HepG2 (cell line): Measurements from ENCODE around the gene MIEF2. TPM values are rescaled to one million over a fixed set of nuclear protein-coding genes. Genes with fewer than 3 reads are reported as not detected.
A peak's percentile ranks its signal among the peaks of the same experiment; 100 is the strongest.

ENCODE experiments used
- ATAC-seq: fragments of 200-7000 bp; cut with Tn5 transposase; 3 replicates; pipeline ENCODE4 v1.9.1; 2020; ENCODE audit warnings: mild to moderate bottlenecking, moderate library complexity
- BruUV-seq: library from RNA; stranded (reverse); fragments of 400-500 nt; replicated peaks from 2 replicates; lab custom pipeline; 2021; lab: Mats Ljungman, UMichigan
- CTCF ChIA-PET: fragments of 300-600 bp; formaldehyde crosslinking; extraction: SDS; loops from one replicate; lab custom pipeline; 2021; ENCODE audit warnings: low total read pairs, inconsistent platforms, low intra/inter-chr PET ratio; lab: Yijun Ruan, JAX
- POLR2A ChIA-PET: fragments of 350-600 bp; sonication (Branson Sonifier 250); formaldehyde crosslinking; loops from one replicate; lab custom pipeline; 2020; ENCODE audit warnings: antibody characterized with exemption, inconsistent platforms; lab: Yijun Ruan, JAX
- DNase-seq: peaks from one replicate; pipeline ENCODE4 v3.0.0-alpha.2; 2015; ENCODE audit warnings: low spot score
- FAIRE-seq: peaks from 3 replicates; lab custom pipeline; 2011; peaks lifted over from hg19 to GRCh38; lab: Jason Lieb, UNC
- H2AFZ ChIP-seq: one replicate; pipeline ENCODE4 v1.6.1; 2011; ENCODE audit warnings: low read length, inconsistent platforms
- H3K27ac ChIP-seq: fragments of 300-600 bp; 3 replicates; pipeline ENCODE4 v1.8.0; 2011; ENCODE audit warnings: mixed run types, mild to moderate bottlenecking, mixed read lengths, low read length, inconsistent platforms; ENCODE audit not compliant: insufficient read depth; ENCODE audit errors: extremely low read length
- H3K27me3 ChIP-seq, 2 experiments: fragments of 200-600 bp in 1 of 2; 2 replicates in 1 of 2; 3 replicates in 1 of 2; pipeline versions ENCODE4 v1.6.0 to v1.8.0; 2011; ENCODE audit warnings: low read length in 2 of 2, mild to moderate bottlenecking in 2 of 2, moderate library complexity in 2 of 2, inconsistent platforms in 1 of 2; ENCODE audit not compliant: insufficient read depth in 2 of 2, control insufficient read depth in 1 of 2
- H3K36me3 ChIP-seq, 2 experiments: fragments of 200-600 bp in 1 of 2; replicated peaks in 1 of 2; 2 replicates in 1 of 2; 3 replicates in 1 of 2; pipeline versions ENCODE4 v1.5.1 to v1.8.0; 2011; ENCODE audit warnings: low read length in 2 of 2, inconsistent platforms in 1 of 2; ENCODE audit not compliant: insufficient read depth in 2 of 2, control insufficient read depth in 1 of 2
- H3K4me1 ChIP-seq: 2 replicates; pipeline ENCODE4 v1.5.1; 2012; ENCODE audit warnings: low read length, inconsistent platforms; ENCODE audit not compliant: insufficient read depth
- H3K4me2 ChIP-seq: 2 replicates; pipeline ENCODE4 v1.6.0; 2011; ENCODE audit warnings: low read depth, low read length, inconsistent platforms
- H3K4me3 ChIP-seq, 3 experiments: fragments of 200-600 bp in 1 of 3; sonication (generic), shearing (Covaris generic) in 1 of 3; replicated peaks in 1 of 3; 2 replicates each; pipeline ENCODE4 v1.5.1; 2011 to 2016; ENCODE audit warnings: low read length in 3 of 3, inconsistent platforms in 2 of 3, low read depth in 2 of 3, mild to moderate bottlenecking in 2 of 3, control low read depth in 1 of 3, mixed read lengths in 1 of 3; ENCODE audit not compliant: insufficient read depth in 1 of 3
- H3K79me2 ChIP-seq: one replicate; pipeline ENCODE4 v1.6.1; 2011; ENCODE audit warnings: low read length, inconsistent platforms; ENCODE audit not compliant: insufficient read depth
- H3K9ac ChIP-seq: 2 replicates; pipeline ENCODE4 v1.6.0; 2011; ENCODE audit warnings: mild to moderate bottlenecking, low read depth, low read length, inconsistent platforms; ENCODE audit not compliant: insufficient read depth
- H3K9me3 ChIP-seq: 2 replicates; pipeline ENCODE4 v1.5.1; 2012; ENCODE audit warnings: mild to moderate bottlenecking, low read length
- H4K20me1 ChIP-seq: 2 replicates; pipeline ENCODE4 v1.6.0; 2011; ENCODE audit warnings: inconsistent platforms, mild to moderate bottlenecking, low read length, moderate library complexity; ENCODE audit not compliant: insufficient read depth
- CTCF ChIP-seq: sonication (generic); formaldehyde crosslinking; IDR thresholded peaks from 2 replicates; pipeline ENCODE4 v1.5.0; 2020; ENCODE audit warnings: mild to moderate bottlenecking, missing genetic modification reagents, moderate library complexity
- HMGA1 ChIP-seq: sonication (generic); formaldehyde crosslinking; conservative IDR thresholded peaks from 2 replicates; pipeline ENCODE4 v1.4.0; 2020; ENCODE audit warnings: missing genetic modification reagents
- SMC3 ChIP-seq: IDR thresholded peaks from 2 replicates; pipeline ENCODE4 v1.6.1; 2011; ENCODE audit warnings: low read length, improper control_type of control experiment
- STAG1 ChIP-seq: sonication (generic); formaldehyde crosslinking; IDR thresholded peaks from 2 replicates; pipeline ENCODE4 v1.4.0; 2020; ENCODE audit warnings: missing genetic modification reagents
- ZKSCAN5 ChIP-seq: sonication (generic); formaldehyde crosslinking; IDR thresholded peaks from 2 replicates; pipeline ENCODE4 v1.5.1; 2020; ENCODE audit warnings: mild to moderate bottlenecking, missing genetic modification reagents
- ZNF331 ChIP-seq: sonication (generic); formaldehyde crosslinking; IDR thresholded peaks from 2 replicates; pipeline ENCODE4 v1.4.0; 2020; ENCODE audit warnings: missing genetic modification reagents
- ZNF629 ChIP-seq: sonication (generic); formaldehyde crosslinking; conservative IDR thresholded peaks from 2 replicates; pipeline ENCODE4 v1.5.0; 2020; ENCODE audit warnings: missing genetic modification reagents
- WGBS: methylation state at CpG from one replicate; pipeline ENCODE4 v1.1.6; 2017; ENCODE audit warnings: low lambda C conversion rate; 5-methylcytosine and 5-hydroxymethylcytosine counted together
- in situ Hi-C: cut with HindIII; loops from 2 replicates; pipeline ENCODE4 v1.10.0; 2017; ENCODE audit warnings: low pct_unique_long_range_greater_than_20kb; ENCODE audit not compliant: extremely low pct_ligation_motif_present
- intact Hi-C: fragments of 100-400 bp; cut with micrococcal nuclease; formaldehyde crosslinking; loops from one replicate; pipeline ENCODE4 v1.10.0; 2022; ENCODE audit not compliant: unreplicated experiment
- polyA plus RNA-seq, 8 experiments: library from polyadenylated mRNA; depleted of rRNA in 3 of 8; stranded (reverse) in 7 of 8; unstranded in 1 of 8; fragments of >200 nt; fragmentation: Illumina TruSeq in 4 of 8; extraction: Trizol in 4 of 8; gene quantifications; 2 replicates each; pipeline versions ENCODE4 v1.2.1 to v1.2.3, GENCODE V29; 2011 to 2016; ENCODE audit warnings: low read depth in 4 of 8, missing spikeins in 1 of 8, mixed read lengths in 1 of 8; ENCODE audit not compliant: insufficient read depth in 1 of 8
- total RNA-seq, 5 experiments: library from RNA; depleted of rRNA; stranded (reverse); fragments of >200 nt; fragmentation: Illumina TruSeq; extraction: Trizol; gene quantifications; 2 replicates each; pipeline ENCODE4 v1.2.3, GENCODE V29; 2016; ENCODE audit warnings: low read depth in 1 of 5

MIEF2 gene
- total and polyA plus RNA-seq, 2 of the 13 experiments (the other 11 are each of a cell fraction or from before 2014, with no cell fraction given) = 6.0 to 8.0 TPM

- Histone ChIP-seq H4K20me1 (peaks cover 8% of the 10 kb centered on the region; the same call in 1 of the 2 replicates), H3K79me2 (peaks cover 21% of the 10 kb centered on the region), H3K4me1 (peaks cover 15% of the 10 kb centered on the region), H3K4me2 (no peak overlapping the region), H3K27ac (no peak overlapping the region), H3K4me3 (no peak overlapping the region), H2AFZ (no peak overlapping the region), H3K9ac (no peak overlapping the region), H3K9me3 (no peaks in the 10 kb centered on the region), H3K36me3 (peaks cover 32 to 61% of the 10 kb centered on the region in 2 experiments; a peak in 4 of 5 replicates), H3K27me3 (no peaks in the 10 kb centered on the region; a peak in 1 of 5 replicates)
- CTCF ChIA-PET = no interaction called here
- WGBS = 99% methylated on average over 18 of the region's 27 CpGs
- POLR2A ChIA-PET = interaction anchor here (0.7 kb wide), 1 partner anchor 60 kb away, joined by 3 read pairs; the partner anchor contains the start of gene TOP3A
- DNase-seq (no peak), ATAC-seq (no peak), FAIRE-seq (no peak)
- TF ChIP-seq HMGA1 = no peak
- intact Hi-C loops (no loop called here), in situ Hi-C loops (no loop called here)
- no TSS peak for BruUV-seq
These were observed 6.3 kb upstream of the MIEF2 start for GRCh38 chr17:18253947-18254821.

GRCh38 chr17:18254888-18255649, 5.4 kb upstream of the MIEF2 start:
- H3K4me3 ChIP-seq = no peak overlapping the region
- no peak overlapping the region for H3K27ac ChIP-seq
- peaks cover 21% of the 10 kb centered on the region for H3K79me2 ChIP-seq
- no peak overlapping the region for H3K9ac ChIP-seq
- H3K4me1 ChIP-seq = peaks cover 22% of the 10 kb centered on the region
- no TSS peak for BruUV-seq
- FAIRE-seq (no peak), ATAC-seq (no peak), DNase-seq (no peak)
- intact Hi-C loops (loop anchor here (5.0 kb wide), 1 partner anchor 62 kb away; the partner anchor contains the start of gene SMCR8), in situ Hi-C loops (loop anchor here (5.0 kb wide), 1 partner anchor 33 kb away; no protein-coding TSS in a partner anchor)
- H2AFZ ChIP-seq = no peak overlapping the region
- H3K36me3 ChIP-seq = peaks cover 31 to 58% of the 10 kb centered on the region in 2 experiments; a peak in 4 of 5 replicates
- no peak overlapping the region for H3K4me2 ChIP-seq
- ChIA-PET POLR2A (no interaction called here), CTCF (no interaction called here)
- H3K9me3 ChIP-seq = no peaks in the 10 kb centered on the region
- no peaks in the 10 kb centered on the region; a peak in 1 of 5 replicates for H3K27me3 ChIP-seq
- peaks cover 8% of the 10 kb centered on the region; the same call in 1 of the 2 replicates for H4K20me1 ChIP-seq
- WGBS = 97% methylated on average over 8 of the region's 8 CpGs
- TF ChIP-seq ZNF629 = peak; percentile 80
- TF ChIP-seq SMC3 = peak; percentile 4; the same call in 1 of the 2 replicates
- TF ChIP-seq ZKSCAN5 (CRISPR knock-in tag) = no peak
- peak; percentile 40 for TF ChIP-seq CTCF (CRISPR knock-in tag)
- TF ChIP-seq ZNF331 (CRISPR knock-in tag) = no peak
- TF ChIP-seq STAG1 (CRISPR knock-in tag) = peak; percentile 25; the same call in 1 of the 2 replicates
- TF ChIP-seq, all 625 proteins: peak for 4
